HG03097 (cell line): ENCODE results near the gene SUPV3L1.
"Not testable (repeated sequence)": the region's sequence is repeated elsewhere in the genome, so short reads cannot be mapped to it uniquely, and the experiment has no call there.

ENCODE experiments used
- ATAC-seq: cut with Tn5 transposase; IDR thresholded peaks from one replicate; pipeline ENCODE4 v1.9.1; 2021; ENCODE audit not compliant: unreplicated experiment, low FRiP score

The SUPV3L1 gene

DNA sequence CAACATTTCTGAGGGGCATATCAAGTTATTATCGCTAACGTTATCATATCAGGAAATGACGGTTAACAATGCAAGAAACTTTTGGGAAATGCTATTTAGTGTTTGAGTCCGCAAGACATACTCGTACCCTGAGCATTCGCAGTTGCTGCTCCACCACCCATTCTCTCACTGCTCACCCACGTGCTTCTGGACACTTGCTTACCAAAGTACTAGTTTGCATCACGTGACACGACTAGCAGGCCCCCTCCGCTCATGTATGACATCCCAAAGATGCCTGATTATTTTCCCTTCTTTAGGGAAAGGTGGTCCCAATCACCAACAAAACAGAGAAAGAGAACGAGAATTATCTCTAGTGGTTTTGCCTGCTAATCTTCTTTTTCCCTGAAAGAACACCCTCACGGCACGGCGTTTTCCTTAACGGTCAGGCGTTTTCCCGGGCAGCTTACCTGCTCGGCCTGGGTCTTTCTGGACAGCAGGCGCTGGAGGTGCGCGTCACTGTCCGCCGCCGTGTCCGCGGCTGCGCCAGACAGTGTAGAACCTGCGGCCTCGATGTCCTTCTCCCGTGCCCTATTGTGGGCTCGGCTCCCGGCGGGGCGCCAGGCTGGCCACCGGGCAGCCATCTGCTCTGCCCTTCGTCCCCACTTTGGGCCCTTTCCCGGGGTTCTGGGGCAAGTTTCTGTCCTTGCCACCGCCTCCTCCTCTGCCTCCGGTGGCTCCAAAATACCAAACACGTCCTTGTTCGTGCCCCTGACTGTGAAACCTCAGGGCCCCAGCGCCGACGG, at the start of gene SUPV3L1:
TSS of gene SUPV3L1 (plus strand) at position 492 of the 782 bp plus-strand sequence. CDS start at position 550, 58 bp downstream.
- ATAC-seq = peak; percentile 77

DNA sequence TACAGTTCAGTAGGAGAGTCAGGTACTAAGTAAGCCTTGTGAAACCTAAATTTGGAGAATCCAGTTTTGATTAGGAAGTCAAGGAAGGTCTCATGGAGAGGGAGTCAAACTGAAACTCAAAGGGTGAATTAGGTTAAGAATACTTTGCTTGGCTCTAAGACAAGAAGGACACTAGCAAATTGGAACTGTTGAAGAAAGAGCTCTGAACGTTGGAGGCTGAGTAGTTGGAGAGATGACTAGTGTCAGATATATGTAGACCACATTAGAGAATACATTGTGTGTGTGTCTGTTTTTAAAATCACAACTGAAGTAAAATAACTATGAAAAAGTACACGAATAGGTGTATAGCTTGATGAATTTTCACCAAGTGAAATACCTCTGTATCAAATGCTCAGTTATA, 49.8 kb upstream of the SUPV3L1 start:
- ATAC-seq = no peak

DNA sequence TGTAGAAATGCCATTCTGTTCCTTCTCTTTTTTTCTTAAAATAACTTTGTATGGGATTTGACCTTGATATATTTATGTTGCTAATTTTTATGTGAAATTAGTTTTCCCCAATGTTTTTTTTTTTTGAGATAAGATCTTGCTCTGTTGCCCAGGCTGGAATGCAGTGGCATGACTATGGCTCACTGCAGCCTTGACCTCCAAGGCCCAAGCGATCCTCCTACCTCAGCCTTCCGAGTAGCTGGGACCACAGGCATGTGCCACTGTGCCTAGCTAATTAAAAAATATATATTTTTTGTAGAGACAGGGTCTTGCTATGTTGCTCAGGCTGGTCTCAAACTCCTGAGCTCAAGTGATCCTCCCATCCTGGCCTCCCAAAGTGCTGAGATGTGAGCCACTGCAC, 40.1 kb upstream of the SUPV3L1 start:
- no peak for ATAC-seq

DNA sequence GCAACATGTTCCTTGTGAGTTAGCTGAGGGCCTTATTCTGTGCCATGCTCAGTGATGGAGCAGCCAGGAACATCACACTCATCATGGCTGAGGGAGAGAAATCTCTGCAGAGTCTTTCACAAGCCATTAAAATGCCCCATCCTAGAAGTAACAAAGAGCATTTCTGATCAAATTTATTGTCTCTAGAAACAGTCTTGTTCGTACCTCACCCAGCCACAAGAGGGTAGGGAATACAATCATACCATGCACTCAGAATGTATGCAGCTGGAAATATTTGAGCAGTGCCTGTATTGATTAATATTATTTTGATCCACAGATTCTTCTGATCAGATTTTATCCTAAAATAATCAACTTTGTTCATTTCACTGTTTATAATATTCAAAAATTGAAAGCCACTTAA, 38.7 kb upstream of the SUPV3L1 start:
- no peak for ATAC-seq

DNA sequence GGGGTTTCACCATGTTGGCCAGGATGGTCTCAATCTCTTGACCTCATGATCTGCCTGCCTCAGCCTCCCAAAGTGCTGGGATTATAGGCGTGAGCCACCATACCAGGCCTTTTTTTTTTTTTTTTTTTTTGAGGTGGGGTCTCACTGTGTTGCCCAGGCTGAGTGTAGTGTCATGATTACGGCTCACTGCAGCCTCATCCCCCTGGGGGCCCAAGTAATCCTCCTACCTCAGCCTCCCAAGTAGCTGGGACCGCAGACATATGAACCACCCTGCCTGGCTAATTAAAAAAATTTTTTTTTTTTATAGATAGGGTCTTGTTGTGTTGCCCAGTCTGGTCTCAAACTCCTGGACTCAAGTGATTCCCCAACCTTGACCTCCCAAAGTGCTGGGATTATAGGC, 38.0 kb upstream of the SUPV3L1 start:
- ATAC-seq = not testable (repeated sequence)

DNA sequence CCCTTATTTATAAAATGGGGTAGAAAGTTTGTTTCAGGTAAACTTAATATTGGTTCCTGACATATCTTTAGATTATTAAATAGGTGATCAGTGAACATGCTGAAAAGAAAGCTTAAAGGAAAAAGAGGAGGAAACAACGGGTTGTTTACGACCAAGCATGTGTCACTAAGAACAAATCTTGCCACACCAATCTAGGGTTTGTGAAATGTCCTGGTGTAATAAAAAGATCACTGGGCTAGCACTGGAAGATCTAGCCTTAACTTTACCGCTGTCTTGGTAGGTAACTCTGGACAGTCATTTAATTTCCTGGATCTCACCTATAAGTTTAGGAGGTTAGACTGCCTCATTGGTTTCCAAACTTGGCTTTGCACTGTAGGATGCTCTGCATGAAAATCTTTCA, 37.1 kb upstream of the SUPV3L1 start:
- no peak for ATAC-seq

DNA sequence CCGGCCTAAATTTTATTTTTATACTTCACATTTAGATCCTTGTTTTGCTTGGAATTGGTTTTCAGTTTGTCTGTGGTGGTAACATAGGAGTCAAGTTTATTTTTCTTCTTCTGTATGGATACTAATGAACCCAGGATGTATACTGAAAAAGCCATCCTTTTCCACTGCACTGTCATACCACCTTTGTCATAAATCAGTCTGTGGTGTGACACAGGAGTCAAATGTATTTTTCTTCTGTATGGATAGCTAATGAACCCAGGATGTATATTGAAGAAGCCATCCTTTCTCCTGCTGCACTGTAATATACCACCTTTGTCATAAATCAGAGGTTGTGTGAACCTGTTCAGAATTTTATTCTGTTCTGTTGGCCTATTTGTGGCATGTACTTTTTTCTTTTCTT, 34.7 kb upstream of the SUPV3L1 start:
- no peak for ATAC-seq

DNA sequence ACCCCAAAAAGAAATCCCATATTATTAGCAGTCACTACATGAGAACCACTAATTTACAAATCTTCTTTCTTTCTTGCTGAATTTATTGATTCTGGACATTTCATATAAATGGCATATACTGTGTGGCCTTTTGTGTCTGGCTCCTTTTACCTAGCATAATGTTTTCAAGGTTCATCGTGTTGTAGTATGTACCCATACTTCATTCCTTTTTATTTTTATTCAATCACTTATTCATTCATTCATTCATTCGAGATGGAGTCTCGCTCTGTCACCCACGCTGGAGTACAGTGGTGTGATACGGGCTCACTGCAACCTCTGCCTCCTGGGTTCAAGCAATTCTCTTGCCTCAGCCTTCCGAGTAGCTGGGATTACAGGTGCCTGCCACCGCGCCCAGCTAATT, 34.2 kb upstream of the SUPV3L1 start:
- ATAC-seq = no peak

DNA sequence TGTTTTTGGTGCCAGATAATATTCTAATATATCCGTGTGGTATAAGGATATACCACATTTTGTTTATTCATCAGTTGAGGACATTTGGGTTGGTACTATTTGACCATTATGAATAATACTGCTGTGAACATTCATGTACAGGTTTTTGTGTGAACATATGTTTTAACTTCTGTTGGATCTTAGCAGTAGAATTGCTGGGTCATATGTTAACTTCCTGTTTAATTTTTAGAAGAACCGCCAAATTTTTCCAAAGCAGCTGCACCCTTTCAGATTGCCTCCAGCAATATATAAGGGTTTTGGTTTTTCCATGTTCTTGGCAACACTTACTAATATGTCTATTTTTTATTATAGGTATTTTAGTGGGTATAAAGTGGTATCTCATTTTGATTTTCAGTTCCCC, 33.3 kb upstream of the SUPV3L1 start:
- no peak for ATAC-seq

DNA sequence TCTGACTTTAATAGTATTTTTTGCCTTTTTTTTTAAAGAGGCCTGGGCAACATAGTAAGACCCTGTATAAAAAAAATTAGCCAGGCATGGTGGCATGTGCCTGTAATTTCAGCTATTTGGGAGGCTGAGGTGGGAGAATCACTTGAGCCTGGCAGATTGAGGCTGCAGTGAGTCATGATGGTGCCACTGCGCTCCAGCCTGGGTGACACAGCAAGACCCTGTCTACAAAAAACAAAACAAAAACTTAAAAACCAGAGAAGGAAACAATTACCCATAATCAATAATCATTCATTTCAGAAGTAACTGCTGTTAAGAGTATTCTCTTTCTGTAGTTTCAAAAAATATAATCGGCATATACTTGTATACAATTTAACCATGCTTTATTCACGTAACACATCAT, 28.1 kb upstream of the SUPV3L1 start:
- ATAC-seq = no peak

DNA sequence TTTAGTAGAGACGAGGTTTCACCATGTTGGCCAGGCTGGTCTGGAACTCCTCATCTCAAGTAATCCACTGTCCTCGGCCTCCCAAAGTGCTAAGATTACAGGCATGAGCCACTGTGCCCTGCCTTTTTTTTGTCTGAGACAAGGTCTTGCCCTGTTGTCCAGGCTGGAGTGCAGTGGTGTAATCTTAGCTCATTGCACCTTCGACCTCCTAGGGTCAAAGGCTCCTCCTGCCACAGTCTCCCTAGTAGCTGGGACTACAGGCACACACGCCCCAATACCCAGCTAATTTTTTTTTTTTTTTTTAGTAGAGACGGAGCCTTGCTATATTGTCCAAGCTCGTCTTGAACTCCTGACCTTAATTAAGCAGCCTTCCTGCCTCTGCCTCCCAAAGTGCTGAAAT, 26.8 kb upstream of the SUPV3L1 start:
- ATAC-seq = no peak

DNA sequence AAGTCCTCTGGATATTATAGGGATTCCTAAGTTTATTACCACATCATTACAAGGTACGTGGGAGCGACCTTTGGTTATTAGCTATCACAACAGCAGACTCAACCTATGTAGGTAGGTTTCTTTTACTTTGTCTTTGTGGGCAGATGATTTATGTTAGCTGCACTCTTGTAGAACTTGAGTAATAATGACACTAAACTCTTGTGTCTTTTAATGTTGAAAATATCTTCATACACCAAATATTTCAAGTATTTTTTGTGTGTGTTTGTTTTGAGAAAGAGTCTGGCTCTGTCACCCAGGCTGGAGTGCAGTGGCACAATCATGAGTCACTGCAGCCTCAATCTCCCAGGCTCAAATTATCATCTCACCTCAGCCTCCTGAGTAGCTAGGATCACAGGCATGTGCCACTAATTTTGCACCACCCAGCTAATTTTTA, 19.2 kb upstream of the SUPV3L1 start:
- ATAC-seq = no peak

DNA sequence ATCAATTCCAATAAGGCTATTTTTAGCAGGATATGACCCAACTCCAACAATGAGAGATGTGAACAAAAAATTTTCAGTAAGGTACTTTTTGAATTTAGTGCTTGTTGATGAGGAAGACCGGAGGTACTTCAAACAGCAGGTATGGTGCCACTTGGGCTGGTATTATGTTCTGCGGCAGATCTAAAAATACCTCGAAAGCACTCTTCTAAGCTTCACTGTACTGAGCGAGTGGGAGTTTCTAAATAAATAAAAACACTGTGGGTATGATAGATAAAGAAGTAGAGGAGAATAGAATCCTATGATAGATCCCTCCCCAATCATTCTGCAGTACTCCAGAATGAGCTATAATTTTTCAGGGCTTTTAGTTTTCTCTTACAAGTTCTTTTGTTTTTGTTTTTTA, 11.5 kb upstream of the SUPV3L1 start:
- no peak for ATAC-seq

DNA sequence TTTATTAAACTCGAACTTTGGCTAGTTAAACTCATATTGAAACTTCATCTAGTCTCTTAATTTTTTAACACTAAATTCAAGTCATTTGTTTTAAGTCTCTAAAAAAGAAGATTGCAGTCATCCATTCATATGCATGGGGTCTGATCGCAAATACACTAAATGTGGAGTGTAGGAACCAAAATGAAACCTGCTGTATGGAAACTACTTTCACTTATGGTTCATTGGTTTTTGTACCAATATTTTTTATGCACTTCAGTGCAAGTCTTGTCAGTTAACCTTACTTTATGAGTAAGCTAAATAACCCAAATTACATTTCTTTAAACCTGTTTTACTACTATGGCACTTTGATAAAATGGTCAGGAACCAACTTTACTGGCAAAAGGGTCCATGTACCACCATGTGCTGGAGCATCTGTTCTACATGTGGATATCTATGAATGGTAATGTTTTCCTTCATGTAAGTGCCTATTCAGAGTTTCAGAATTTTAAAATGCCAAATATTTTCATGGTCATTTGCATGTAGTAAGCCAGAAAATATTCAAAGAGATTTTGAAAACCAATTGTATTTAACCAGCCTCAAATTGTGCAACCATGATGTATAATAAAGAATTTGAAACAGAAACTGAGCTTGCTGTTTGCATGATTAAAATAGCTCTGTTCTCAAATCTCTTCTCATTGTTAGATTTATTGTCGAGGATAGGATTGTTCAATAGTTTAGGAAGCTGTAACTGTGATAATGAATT, 7.6 kb upstream of the SUPV3L1 start:
- no peak for ATAC-seq

DNA sequence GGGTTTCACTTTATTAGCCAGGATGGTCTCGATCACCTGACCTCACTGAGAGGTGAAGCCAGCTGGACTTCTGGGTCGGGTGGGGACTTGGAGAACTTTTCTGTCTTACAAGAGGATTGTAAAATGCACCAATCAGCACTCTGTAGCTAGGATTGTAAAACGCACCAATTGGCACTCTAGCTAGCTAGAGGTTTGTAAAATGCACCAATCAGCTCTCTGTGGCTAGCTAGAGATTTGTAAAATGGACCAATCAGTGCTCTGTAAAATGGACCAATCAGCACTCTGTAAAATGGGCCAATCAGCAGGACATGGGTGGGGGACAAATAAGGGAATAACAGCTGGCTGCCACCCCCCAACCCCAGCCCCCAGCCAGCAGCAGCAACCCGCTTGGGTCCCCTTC, 4.7 kb upstream of the SUPV3L1 start:
- ATAC-seq = not testable (repeated sequence)

DNA sequence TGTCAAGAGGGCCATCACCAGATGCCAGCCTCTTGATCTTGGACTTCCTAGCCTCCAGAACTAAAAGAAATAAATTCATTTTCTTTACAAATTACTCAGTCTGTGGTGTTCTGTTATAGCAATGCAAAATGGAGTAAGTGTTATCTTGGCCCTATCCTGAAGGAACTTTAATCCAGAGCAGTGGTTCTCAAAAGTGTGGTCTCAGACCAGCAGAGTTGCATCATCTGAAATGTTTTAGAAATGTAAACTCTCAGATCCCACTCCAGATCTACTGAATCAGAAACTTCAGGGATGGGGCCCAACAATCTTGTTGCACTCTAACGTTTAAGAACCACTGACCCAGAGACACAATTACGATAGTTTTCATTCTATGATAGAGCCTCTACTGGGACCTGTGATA, 3.2 kb upstream of the SUPV3L1 start:
- ATAC-seq = no peak

DNA sequence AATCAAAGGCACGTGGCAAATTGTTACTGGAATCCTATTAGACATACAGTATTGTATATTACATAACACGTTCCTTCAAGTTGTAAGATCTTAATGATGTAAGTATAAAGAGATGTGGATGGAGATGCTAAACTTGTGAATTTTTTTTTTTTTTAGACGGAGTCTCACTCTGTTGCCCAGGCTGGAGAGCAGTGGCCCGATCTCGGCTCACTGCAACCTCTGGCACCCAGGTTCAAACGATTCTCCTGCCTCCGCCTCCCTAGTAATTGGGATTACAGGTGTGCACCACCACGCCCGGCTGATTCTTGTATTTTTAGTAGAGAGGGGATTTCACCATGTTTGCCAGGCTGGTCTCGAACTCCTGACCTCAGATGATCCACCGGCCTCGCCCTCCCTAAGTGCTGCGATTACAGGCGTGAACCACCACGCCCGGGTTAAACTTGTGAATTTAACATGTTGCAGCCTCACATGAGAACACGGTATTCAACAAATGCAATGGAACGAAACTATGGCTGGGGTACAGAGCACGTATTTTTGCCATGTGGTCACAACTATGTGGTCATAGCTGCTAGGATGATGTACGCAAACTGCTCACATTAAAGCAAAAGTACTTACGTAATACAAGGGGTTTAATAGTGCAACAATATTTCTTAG, 818 bp upstream of the SUPV3L1 start:
- peak; percentile 13 for ATAC-seq

DNA sequence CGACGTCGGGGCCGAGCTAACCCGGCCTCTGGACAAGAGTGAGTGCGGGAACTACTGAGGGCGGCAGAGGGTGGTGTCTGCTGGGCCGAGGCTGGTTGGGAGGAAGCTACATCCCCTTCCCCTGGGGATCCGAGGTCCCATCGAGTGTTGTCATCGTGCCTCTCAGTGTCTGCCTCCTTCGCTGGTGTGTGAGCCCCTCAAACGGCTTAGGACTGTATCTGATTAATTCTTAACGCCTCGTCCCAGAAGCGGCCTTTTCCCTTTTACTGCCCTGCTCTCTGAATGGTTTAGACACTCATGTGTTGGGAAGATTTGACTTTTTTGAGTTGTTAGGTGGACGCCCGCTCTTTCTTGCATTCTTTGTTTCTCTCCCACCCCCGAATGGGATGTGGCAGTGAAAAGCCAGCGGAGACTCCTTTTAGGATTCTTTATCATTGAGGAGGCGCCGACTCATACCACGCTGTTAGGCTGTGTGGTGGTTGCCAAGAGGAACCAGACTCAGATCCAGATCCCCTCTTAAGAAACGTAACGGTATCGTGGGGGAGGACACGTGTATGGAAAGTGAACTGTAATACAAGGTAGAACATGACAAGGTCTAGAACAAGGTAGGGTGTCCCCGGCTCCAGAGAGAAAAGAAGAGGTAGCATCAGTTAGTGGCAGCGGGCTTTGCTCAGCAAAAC, 631 bp downstream of the SUPV3L1 start:
- ATAC-seq = peak; percentile 25

DNA sequence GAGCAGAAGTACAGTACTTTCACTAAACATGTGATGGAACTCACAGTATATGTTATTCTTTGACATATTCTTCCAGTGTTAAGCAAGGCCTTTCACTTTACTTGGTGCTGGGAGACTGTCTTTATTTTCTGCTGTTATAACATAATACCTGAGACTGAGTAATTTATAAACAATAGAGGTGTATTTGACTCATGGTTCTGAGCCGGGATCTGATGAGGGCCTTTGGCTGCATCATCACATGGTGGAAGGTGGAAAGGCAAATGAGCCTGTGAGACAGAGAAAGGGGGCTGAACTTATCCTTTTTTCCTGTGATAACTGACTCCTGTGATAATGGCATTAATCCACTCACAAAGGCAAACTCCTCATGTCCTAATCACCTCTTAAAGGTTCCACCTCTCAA, 1.4 kb downstream of the SUPV3L1 start:
- no peak for ATAC-seq

DNA sequence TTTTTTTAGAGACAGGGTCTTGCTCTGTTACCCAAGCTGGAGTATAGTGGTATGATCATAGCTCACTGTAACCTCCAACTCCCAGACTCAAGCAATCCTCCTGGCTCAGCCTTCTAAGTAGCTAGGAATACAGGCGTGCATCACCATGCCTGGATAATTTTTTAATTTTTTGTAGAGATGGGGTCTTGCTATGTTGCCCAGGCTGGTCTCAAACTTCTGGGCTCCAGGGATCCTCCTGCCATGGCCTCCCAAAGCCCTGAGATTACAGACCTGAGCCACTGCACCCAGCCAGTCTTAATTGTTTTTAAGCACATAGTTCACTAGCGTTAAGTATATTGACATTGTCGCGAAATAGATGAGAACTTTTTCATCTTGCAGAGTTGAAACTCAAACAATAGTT, 2.0 kb downstream of the SUPV3L1 start:
- no peak for ATAC-seq

DNA sequence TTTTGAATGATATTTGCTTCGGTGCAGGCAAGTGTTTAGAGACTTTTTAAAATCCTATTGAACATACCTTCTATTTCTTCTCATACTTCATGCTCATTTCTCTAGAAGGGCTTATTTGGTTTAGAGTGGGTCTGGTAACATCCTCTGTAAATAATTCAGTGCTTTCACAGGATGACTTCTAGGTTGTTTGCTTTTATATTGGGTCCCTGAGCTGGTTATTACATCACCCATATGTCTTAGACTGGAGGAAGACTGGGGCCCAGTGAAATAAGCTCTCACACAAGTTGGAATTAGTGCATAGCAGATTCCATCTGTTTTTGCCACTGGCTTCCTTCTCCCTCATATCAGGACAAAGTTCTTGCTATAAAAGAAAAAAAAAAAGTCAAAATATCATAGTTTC, 6.5 kb downstream of the SUPV3L1 start:
- no peak for ATAC-seq
